Liver (tissue), 9 donors: ENCODE results near the gene RAB31. TPM values are rescaled to one million over a fixed set of nuclear protein-coding genes. Genes with fewer than 3 reads are reported as not detected.

Experiments
- DNase-seq: peaks from one replicate; pipeline ENCODE4 v3.0.0-alpha.2; 2017; ENCODE audit warnings: low spot score
- H3K27ac ChIP-seq, 2 donors: one replicate each; pipeline ENCODE4 v1.7.0; 2013; ENCODE audit warnings: inconsistent platforms in 2 of 2, low read length in 2 of 2, control low read depth in 1 of 2, low read depth in 1 of 2, mild to moderate bottlenecking in 1 of 2
- H3K27me3 ChIP-seq, 4 donors: one replicate each; pipeline versions ENCODE4 v1.6.1 to v1.7.0; 2013; ENCODE audit warnings: low read length in 3 of 4, inconsistent platforms in 1 of 4, mild to moderate bottlenecking in 1 of 4, moderate library complexity in 1 of 4; ENCODE audit not compliant: control insufficient read depth in 4 of 4, insufficient read depth in 4 of 4
- H3K36me3 ChIP-seq, 4 donors: one replicate each; pipeline versions ENCODE4 v1.6.1 to v1.7.0; 2013; ENCODE audit warnings: low read length in 3 of 4, mild to moderate bottlenecking in 3 of 4, low read depth in 1 of 4, moderate library complexity in 1 of 4; ENCODE audit not compliant: control insufficient read depth in 4 of 4, insufficient read depth in 3 of 4
- H3K4me1 ChIP-seq, 4 donors: one replicate each; pipeline versions ENCODE4 v1.6.1 to v1.7.0; 2013; ENCODE audit warnings: low read length in 3 of 4, mild to moderate bottlenecking in 3 of 4, moderate library complexity in 1 of 4; ENCODE audit not compliant: control insufficient read depth in 4 of 4, insufficient read depth in 4 of 4
- H3K4me3 ChIP-seq, 3 donors: one replicate each; pipeline versions ENCODE4 v1.6.1 to v1.7.0; 2013; ENCODE audit warnings: low read length in 3 of 3, control low read depth in 1 of 3, low read depth in 1 of 3, mild to moderate bottlenecking in 1 of 3
- H3K9ac ChIP-seq, 2 donors: one replicate each; pipeline ENCODE4 v1.7.0; 2013; ENCODE audit warnings: low read length in 2 of 2, mild to moderate bottlenecking in 2 of 2, moderate library complexity in 2 of 2, control low read depth in 1 of 2, low read depth in 1 of 2
- H3K9me3 ChIP-seq, 4 donors: one replicate each; pipeline versions ENCODE4 v1.6.1 to v1.7.0; 2013; ENCODE audit warnings: low read length in 3 of 4; ENCODE audit not compliant: control insufficient read depth in 4 of 4
- ATF3 ChIP-seq: IDR thresholded peaks from 2 replicates; pipeline ENCODE4 v1.6.1; 2016; ENCODE audit warnings: antibody characterized with exemption
- CTCF ChIP-seq: fragments of 150-350 bp; IDR thresholded peaks from 2 replicates; pipeline ENCODE4 v1.5.1; 2017; ENCODE audit warnings: improper control_type of control experiment, low read depth, low read length; ENCODE audit not compliant: missing input control
- EGR1 ChIP-seq, 2 donors: IDR thresholded peaks; 2 replicates each; pipeline ENCODE4 v1.6.1; 2016 to 2018; ENCODE audit warnings: antibody characterized with exemption in 2 of 2, low read depth in 2 of 2
- FOXA2 ChIP-seq: IDR thresholded peaks from 2 replicates; pipeline ENCODE4 v1.6.1; 2016; ENCODE audit warnings: antibody characterized with exemption
- GABPA ChIP-seq, 2 donors: IDR thresholded peaks in 1 of 2; conservative IDR thresholded peaks in 1 of 2; 2 replicates each; pipeline ENCODE4 v1.6.1; 2016; ENCODE audit warnings: antibody characterized with exemption in 2 of 2, mild to moderate bottlenecking in 1 of 2, moderate library complexity in 1 of 2
- HNF4A ChIP-seq, 2 donors: conservative IDR thresholded peaks; 2 replicates each; pipeline ENCODE4 v1.6.1; 2016; ENCODE audit warnings: antibody characterized with exemption in 2 of 2, mild to moderate bottlenecking in 2 of 2
- HNF4G ChIP-seq: IDR thresholded peaks from 2 replicates; pipeline ENCODE4 v1.6.1; 2016; ENCODE audit warnings: antibody characterized with exemption
- JUND ChIP-seq, 2 donors: IDR thresholded peaks; 2 replicates each; pipeline ENCODE4 v1.6.1; 2016; ENCODE audit warnings: antibody characterized with exemption in 2 of 2
- MAX ChIP-seq: IDR thresholded peaks from 2 replicates; pipeline ENCODE4 v1.6.1; 2016; ENCODE audit warnings: antibody characterized with exemption
- NR2F2 ChIP-seq: IDR thresholded peaks from 2 replicates; pipeline ENCODE4 v1.6.1; 2016; ENCODE audit warnings: antibody characterized with exemption
- RAD21 ChIP-seq, 2 donors: IDR thresholded peaks; 2 replicates each; pipeline ENCODE4 v1.6.1; 2016; ENCODE audit warnings: antibody characterized with exemption in 2 of 2, mild to moderate bottlenecking in 2 of 2
- REST ChIP-seq: IDR thresholded peaks from 2 replicates; pipeline ENCODE4 v1.6.1; 2016; ENCODE audit warnings: antibody characterized with exemption, mild to moderate bottlenecking
- RXRA ChIP-seq, 2 donors: IDR thresholded peaks; 2 replicates each; pipeline ENCODE4 v1.6.1; 2017 to 2018; ENCODE audit warnings: antibody characterized with exemption in 2 of 2, mild to moderate bottlenecking in 1 of 2
- TAF1 ChIP-seq: conservative IDR thresholded peaks from 2 replicates; pipeline ENCODE4 v1.6.1; 2016; ENCODE audit warnings: antibody characterized with exemption, mild to moderate bottlenecking
- YY1 ChIP-seq: IDR thresholded peaks from 2 replicates; pipeline ENCODE4 v1.6.1; 2016; ENCODE audit warnings: antibody characterized with exemption, mild to moderate bottlenecking
- ZBTB33 ChIP-seq: IDR thresholded peaks from 2 replicates; pipeline ENCODE4 v1.6.1; 2016; ENCODE audit warnings: antibody characterized with exemption
- WGBS: extraction: QIAGEN DNeasy Blood & Tissue Kit; methylation state at CpG from one replicate; pipeline ENCODE4 v1.1.7; 2013; 5-methylcytosine and 5-hydroxymethylcytosine counted together
- polyA plus RNA-seq, 2 donors: library from polyadenylated mRNA; stranded (reverse) in 1 of 2; unstranded in 1 of 2; fragments of 200-250 nt in 1 of 2; fragments of >200 nt in 1 of 2; fragmentation: Nextera tagmentation in 1 of 2; extraction: Ambion mirVana in 1 of 2; gene quantifications; one replicate each; pipeline versions ENCODE4 v1.2.1 to v1.2.3, GENCODE V29; 2013 to 2015
- total RNA-seq, 2 donors: library from RNA; depleted of rRNA; stranded (reverse); fragments of >200 nt; gene quantifications; one replicate each; pipeline ENCODE4 v1.2.3, GENCODE V29; 2014
- donor health status: healthy.
- donor health status: healthy.
- donor health status: healthy.
- donor health status: healthy.
- donor health status: healthy.

Gene RAB31
- total and polyA plus RNA-seq, 4 donors, result 3.6 to 12.8 (median 9.7) TPM

- Histone ChIP-seq H3K9ac (no peak overlapping the region), H3K27me3 (no peaks in the 10 kb centered on the region), H3K4me3 (no peak overlapping the region), H3K9me3 (no peaks in the 10 kb centered on the region), H3K4me1 (no peaks in the 10 kb centered on the region), H3K27ac (no peak overlapping the region), H3K36me3 (no peaks in the 10 kb centered on the region)
- TF ChIP-seq RXRA (IDR thresholded peaks at IDR 0.05) (no peak), ZBTB33 (no peak), YY1 (no peak), EGR1 (IDR thresholded peaks at IDR 0.05; ENCODE audit: low read depth in 2 of 2) (no peak), RAD21 (IDR thresholded peaks at IDR 0.05) (no peak), FOXA2 (no peak), HNF4G (no peak), TAF1 (no peak), GABPA (IDR thresholded peaks at IDR 0.05 in 1 of 2, conservative IDR thresholded peaks at IDR 0.05 in 1 of 2) (no peak), NR2F2 (no peak), HNF4A (conservative IDR thresholded peaks at IDR 0.05) (no peak), REST (no peak), MAX (no peak), ATF3 (no peak)
- WGBS, result 88% methylated on average over 12 of the region's 12 CpGs
- DNase-seq, result no peak
These were observed 176.5 kb downstream of the RAB31 start for GRCh38 chr18:9884532-9885140.

- no peak for TF ChIP-seq HNF4A (conservative IDR thresholded peaks at IDR 0.05)
- no peak for TF ChIP-seq RXRA (IDR thresholded peaks at IDR 0.05)
- TF ChIP-seq GABPA (IDR thresholded peaks at IDR 0.05 in 1 of 2, conservative IDR thresholded peaks at IDR 0.05 in 1 of 2), result no peak
- TF ChIP-seq CTCF, result no peak
- no peak for TF ChIP-seq RAD21 (IDR thresholded peaks at IDR 0.05)
- TF ChIP-seq ZBTB33, result no peak
- no peak for TF ChIP-seq JUND (IDR thresholded peaks at IDR 0.05)
- no peak within 1 kb of the TSS for H3K27ac ChIP-seq
- H3K9me3 ChIP-seq, result no peaks in the 10 kb centered on the region
- H3K36me3 ChIP-seq, result no peaks in the 10 kb centered on the region
- H3K27me3 ChIP-seq, result no peaks in the 10 kb centered on the region
- DNase-seq, result no peak
- H3K4me3 ChIP-seq, result no peak within 1 kb of the TSS
- no peaks in the 10 kb centered on the region for H3K4me1 ChIP-seq
- 90% methylated on average over 8 of the region's 8 CpGs for WGBS
- H3K9ac ChIP-seq, result no peak within 1 kb of the TSS
These were observed 177.3 kb downstream of the RAB31 start, which contains the start of gene TXNDC2 for GRCh38 chr18:9885170-9886004. Gene TXNDC2 (plus strand): TSS chr18:9885973. CDS start chr18:9886681, 708 bp downstream.
